ENCODE measurements around the gene PIGM. TPM values are rescaled to one million over a fixed set of nuclear protein-coding genes. Genes with fewer than 3 reads are reported as not detected.

The PIGM gene
- total RNA-seq, 4 donors from 2014 or later, result 3.3 to 6.5 (median 4.8) TPM

GRCh38 chr1:160028426-160028825 is 3.4 kb downstream of the PIGM start:
- no peak for TF ChIP-seq EP300 (IDR thresholded peaks at IDR 0.05)
- TF ChIP-seq, protein P1, sequence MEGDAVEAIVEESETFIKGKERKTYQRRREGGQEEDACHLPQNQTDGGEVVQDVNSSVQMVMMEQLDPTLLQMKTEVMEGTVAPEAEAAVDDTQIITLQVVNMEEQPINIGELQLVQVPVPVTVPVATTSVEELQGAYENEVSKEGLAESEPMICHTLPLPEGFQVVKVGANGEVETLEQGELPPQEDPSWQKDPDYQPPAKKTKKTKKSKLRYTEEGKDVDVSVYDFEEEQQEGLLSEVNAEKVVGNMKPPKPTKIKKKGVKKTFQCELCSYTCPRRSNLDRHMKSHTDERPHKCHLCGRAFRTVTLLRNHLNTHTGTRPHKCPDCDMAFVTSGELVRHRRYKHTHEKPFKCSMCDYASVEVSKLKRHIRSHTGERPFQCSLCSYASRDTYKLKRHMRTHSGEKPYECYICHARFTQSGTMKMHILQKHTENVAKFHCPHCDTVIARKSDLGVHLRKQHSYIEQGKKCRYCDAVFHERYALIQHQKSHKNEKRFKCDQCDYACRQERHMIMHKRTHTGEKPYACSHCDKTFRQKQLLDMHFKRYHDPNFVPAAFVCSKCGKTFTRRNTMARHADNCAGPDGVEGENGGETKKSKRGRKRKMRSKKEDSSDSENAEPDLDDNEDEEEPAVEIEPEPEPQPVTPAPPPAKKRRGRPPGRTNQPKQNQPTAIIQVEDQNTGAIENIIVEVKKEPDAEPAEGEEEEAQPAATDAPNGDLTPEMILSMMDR (IDR thresholded peaks at IDR 0.05), result no peak
- TF ChIP-seq POLR2AphosphoS5 (IDR thresholded peaks at IDR 0.05), result no peak
- no peak for TF ChIP-seq POLR2A (IDR thresholded peaks at IDR 0.05)
- Histone ChIP-seq H3K4me3 (no peak overlapping the region), H3K4me1 (peaks cover 28% of the 10 kb centered on the region), H3K27me3 (no peaks in the 10 kb centered on the region), H3K36me3 (no peaks in the 10 kb centered on the region), H3K27ac (no peak overlapping the region), H3K9me3 (no peaks in the 10 kb centered on the region)
- no peak for DNase-seq (ENCODE audit: low spot score in 2 of 2)

DNA sequence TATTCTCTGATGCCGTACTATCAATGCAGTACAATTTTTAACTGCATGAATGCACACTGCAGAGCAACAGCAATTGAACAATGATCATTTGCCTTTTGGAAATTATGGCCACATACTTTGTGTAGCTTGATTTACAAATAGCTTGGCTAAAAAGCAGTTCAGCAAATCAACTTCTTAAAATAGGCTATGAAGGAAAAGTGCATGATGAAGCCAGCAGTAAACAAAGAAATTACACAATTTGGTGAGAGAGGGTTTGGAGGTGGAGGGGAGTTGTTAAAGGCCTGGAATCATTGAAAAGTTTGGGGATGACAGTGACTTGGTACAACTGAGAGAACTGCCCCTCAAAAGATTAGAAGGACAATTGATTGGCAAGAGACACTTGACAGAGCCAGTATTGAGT is 6.5 kb downstream of the PIGM start:
- peaks cover 15% of the 10 kb centered on the region for H3K4me1 ChIP-seq
- TF ChIP-seq POLR2AphosphoS5 (IDR thresholded peaks at IDR 0.05), result no peak
- TF ChIP-seq EP300 (IDR thresholded peaks at IDR 0.05), result no peak
- TF ChIP-seq, protein P1 (IDR thresholded peaks at IDR 0.05), result no peak
- TF ChIP-seq POLR2A (IDR thresholded peaks at IDR 0.05), result no peak
- WGBS, result 92% methylated on average over 1 of the region's 1 CpG
- H3K9me3 ChIP-seq, result no peaks in the 10 kb centered on the region
- no peaks in the 10 kb centered on the region for H3K27me3 ChIP-seq
- no peak overlapping the region for H3K4me3 ChIP-seq
- no peak for DNase-seq (ENCODE audit: low spot score in 2 of 2)
- H3K36me3 ChIP-seq, result no peaks in the 10 kb centered on the region
- no peak overlapping the region for H3K27ac ChIP-seq

DNA sequence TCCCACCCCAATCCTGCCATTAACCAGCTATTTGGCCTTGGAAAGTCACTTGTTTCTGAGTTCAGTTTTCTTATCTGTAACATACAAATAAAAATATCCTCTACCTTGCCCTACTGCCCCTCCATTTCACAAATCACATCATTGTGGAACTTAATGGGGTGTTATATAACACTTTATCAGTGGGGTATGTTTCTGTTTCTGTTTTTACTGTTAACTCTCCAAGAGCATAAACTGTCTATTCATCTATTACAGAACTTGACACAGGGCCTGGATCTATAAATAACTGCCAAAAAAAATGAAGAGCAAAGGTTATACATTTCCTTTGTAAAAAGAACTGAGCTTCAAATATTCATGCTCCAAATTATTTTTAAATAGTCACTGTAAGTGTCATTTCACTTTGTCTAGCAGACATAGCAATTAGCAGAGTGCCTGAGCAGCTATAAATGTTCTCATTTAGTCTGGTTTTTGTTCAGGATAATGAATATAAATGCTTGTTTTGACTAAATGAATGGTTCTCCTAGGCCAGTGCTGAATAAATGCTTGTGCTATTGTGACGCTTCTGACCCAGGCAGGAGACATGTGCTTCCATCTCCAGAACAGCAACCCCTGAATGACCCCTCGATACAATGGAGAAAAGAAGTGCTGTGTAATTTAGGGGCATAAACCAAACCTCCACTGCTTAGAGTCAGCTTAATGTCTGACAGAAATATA is 7.4 kb downstream of the PIGM start:
- Histone ChIP-seq H3K27me3 (no peaks in the 10 kb centered on the region), H3K4me3 (no peak overlapping the region), H3K27ac (no peak overlapping the region), H3K4me1 (peaks cover 16% of the 10 kb centered on the region), H3K36me3 (no peaks in the 10 kb centered on the region), H3K9me3 (no peaks in the 10 kb centered on the region)
- 77% methylated on average over 2 of the region's 2 CpGs for WGBS
- TF ChIP-seq POLR2A (IDR thresholded peaks at IDR 0.05) (no peak), EP300 (IDR thresholded peaks at IDR 0.05) (no peak), POLR2AphosphoS5 (IDR thresholded peaks at IDR 0.05) (no peak)
- TF ChIP-seq, protein P1 (IDR thresholded peaks at IDR 0.05), result no peak
- no peak for DNase-seq (ENCODE audit: low spot score in 2 of 2)

- H3K9me3 ChIP-seq, result no peaks in the 10 kb centered on the region
- H3K4me1 ChIP-seq, result peaks cover 7% of the 10 kb centered on the region
- H3K36me3 ChIP-seq, result no peaks in the 10 kb centered on the region
- no peaks in the 10 kb centered on the region for H3K27me3 ChIP-seq
- TF ChIP-seq POLR2A (IDR thresholded peaks at IDR 0.05), result no peak
- TF ChIP-seq, protein P1 (IDR thresholded peaks at IDR 0.05), result no peak
- no peak for TF ChIP-seq POLR2AphosphoS5 (IDR thresholded peaks at IDR 0.05)
- no peak for TF ChIP-seq EP300 (IDR thresholded peaks at IDR 0.05)
- no peak for DNase-seq (ENCODE audit: low spot score in 2 of 2)
- 46% methylated on average over 6 of the region's 6 CpGs for WGBS
- no peak overlapping the region for H3K27ac ChIP-seq
- no peak overlapping the region for H3K4me3 ChIP-seq
Observed at GRCh38 chr1:160022330-160023310, 9.2 kb downstream of the PIGM start.
